Measurements from ENCODE around the gene USP2.

DNA sequence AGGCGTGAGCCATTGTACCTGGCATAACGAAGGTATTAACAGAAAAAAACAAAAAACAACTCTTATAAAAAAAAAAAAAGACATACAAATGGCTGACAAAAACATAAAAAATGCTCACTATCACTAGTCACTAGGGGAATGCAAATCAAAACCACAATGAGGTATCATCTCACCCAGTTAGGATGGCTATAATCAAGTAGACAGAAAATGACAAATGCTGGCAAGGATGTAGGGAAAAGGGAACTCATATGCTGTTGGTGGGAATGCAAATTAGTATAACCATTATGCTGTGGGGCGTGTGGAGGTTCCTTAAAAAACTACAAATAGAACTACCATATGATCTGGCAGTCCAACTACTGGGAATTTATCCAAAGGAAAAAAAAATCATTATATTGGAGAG is 24.5 kb upstream of the USP2 start:
- TF ChIP-seq POLR2AphosphoS5 (IDR thresholded peaks at IDR 0.05; ENCODE audit: borderline replicate concordance, low read depth, low read length) = no peak
- no peak for TF ChIP-seq EZH2 (IDR thresholded peaks at IDR 0.05)

Measured in SK-N-MC (cell line).